Choroid plexus epithelial cell (primary cell): ENCODE results near the gene CATSPERZ.

Experiments
- DNase-seq: peaks from one replicate; pipeline ENCODE4 v3.0.0-alpha.2; 2010; ENCODE audit warnings: low read depth
- H3K4me3 ChIP-seq: 2 replicates; pipeline ENCODE4 v1.5.1; 2011; ENCODE audit warnings: low read depth, mild to moderate bottlenecking, control low read depth, low read length, moderate library complexity
- TF ChIP-seq, protein P1 (sequence below): conservative IDR thresholded peaks from 2 replicates; pipeline ENCODE4 v1.5.1; 2011; ENCODE audit warnings: low read depth, mild to moderate bottlenecking, control low read depth, inconsistent platforms, low read length, moderate library complexity

Gene CATSPERZ

DNA sequence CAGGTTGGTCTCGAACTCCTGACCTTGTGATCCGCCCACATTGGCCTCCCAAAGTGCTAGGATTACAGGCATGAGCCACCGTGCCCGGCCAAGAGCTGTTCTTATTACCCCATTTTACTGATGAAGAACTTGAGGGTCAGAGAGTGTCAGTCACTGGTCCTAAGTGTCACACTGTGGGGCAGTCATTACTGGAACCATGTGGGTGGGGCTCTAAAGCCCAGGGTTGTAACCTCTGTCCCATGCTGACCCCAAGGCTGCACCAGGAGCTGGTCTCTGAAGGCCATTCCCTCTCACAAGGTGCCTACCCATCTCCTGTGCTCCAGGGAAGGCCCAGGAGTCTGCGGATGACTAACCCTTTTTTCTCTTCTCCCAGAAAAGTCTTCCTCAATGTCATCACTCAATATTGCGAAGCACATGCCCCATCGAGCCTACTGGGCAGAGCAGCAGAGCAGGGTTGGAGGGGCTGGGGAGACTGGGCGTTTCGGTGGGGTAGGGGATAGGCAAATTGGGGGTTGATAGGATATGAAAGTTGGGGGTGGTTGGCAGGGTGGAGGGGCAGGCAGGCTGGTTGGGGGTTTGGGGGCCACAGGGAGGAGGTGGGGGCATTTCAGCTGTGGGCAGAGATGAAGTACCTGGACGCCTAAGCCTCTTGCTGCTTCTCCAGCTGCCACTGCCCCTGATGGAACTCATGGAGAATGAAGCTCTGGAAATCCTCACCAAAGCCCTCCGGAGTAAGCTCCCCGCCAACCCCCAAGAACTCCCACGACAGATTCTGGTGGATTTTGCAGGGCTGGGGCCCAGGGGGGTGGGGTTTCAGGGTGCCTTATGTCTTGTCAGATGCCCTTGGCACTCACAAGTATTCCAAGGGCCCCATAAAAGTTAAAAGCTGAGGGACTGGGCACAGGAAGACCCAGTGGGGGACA is 3.2 kb downstream of the CATSPERZ start:
- TF ChIP-seq, protein P1, sequence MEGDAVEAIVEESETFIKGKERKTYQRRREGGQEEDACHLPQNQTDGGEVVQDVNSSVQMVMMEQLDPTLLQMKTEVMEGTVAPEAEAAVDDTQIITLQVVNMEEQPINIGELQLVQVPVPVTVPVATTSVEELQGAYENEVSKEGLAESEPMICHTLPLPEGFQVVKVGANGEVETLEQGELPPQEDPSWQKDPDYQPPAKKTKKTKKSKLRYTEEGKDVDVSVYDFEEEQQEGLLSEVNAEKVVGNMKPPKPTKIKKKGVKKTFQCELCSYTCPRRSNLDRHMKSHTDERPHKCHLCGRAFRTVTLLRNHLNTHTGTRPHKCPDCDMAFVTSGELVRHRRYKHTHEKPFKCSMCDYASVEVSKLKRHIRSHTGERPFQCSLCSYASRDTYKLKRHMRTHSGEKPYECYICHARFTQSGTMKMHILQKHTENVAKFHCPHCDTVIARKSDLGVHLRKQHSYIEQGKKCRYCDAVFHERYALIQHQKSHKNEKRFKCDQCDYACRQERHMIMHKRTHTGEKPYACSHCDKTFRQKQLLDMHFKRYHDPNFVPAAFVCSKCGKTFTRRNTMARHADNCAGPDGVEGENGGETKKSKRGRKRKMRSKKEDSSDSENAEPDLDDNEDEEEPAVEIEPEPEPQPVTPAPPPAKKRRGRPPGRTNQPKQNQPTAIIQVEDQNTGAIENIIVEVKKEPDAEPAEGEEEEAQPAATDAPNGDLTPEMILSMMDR = no peak
- H3K4me3 ChIP-seq = no peak overlapping the region
- DNase-seq = no peak

DNA sequence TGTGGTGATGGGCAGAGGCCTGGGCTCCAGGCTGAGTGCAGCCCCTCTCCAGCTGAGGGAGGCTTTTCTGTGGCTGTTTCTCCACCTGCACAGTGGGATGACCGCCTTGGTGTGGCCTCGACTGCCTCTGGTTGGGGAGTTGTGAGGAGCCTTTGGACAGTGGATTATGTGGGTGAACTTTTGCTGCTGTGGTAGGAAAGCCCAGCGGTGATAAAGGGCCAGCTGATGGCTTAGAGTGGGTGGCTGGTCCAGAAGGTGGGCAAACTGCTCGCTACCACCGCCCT is 3.8 kb downstream of the CATSPERZ start:
- no peak for DNase-seq
- peak overlapping the region; percentile 66 for H3K4me3 ChIP-seq
- TF ChIP-seq, protein P1 = no peak

DNA sequence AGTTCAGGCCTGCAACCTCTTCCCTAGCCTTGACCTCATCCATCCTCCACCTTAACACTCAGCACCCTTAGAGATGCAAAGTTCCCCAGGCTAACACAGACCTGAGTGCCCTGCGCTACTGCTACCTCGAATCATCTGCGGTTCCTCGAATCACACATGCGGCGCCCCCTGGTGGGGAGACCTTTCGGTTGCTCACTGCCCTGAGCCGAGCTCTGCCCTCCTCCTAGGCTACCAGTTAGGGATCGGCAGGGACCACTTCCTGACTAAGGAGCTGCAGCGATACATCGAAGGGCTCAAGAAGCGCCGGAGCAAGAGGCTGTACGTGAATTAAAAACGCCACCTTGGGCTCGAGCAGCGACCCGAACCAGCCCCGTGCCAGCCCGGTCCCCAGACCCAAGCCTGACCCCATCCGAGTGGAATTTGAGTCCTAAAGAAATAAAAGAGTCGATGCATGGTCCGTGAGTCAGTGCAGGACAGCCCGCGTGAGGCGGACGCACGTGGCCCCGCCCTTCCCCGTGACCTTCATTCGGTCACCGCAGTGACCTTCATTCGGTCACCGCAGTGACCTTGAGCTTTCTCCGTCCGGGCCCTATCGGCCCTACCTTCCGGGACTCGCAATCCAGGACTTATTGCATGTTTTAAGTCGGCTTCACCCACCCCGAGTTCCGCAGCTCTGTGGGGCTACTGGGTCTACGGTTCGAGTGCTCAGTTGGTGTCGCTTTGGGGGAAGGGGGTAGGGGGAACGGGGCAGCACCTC is 4.3 kb downstream of the CATSPERZ start:
- peak overlapping the region; percentile 66 for H3K4me3 ChIP-seq
- peak; percentile 92 for DNase-seq
- TF ChIP-seq, protein P1 = peak; percentile 88

DNA sequence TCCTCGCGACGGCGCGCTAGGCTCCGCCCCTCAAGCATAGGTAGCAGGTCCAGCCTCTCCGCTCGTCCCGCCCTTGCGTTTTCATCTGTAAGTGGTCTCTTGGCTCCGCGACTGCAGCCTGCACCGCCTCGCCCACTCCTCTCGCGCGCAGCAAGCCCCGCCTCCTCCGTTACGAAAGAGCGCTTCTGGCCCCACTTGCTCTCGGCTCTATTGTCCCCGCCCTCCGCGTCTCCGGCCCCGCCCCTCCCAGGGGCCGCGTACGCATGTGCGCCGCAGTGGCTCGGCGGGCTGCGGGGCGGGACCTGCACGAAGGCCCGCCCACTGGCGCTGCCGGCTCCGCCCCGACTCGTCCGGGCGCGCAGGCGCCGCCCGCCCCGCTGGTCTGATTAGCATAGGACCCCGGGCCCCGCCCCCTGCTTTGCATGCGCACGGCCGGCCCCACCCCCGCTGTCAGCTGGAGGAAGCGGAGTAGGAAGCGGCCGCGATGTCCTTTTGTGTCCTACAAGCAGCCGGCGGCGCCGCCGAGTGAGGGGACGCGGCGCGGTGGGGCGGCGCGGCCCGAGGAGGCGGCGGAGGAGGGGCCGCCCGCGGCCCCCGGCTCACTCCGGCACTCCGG is 5.0 kb downstream of the CATSPERZ start, which contains the start of gene ESRRA:
Gene ESRRA, plus strand, starts transcription at position 450 of the 616 bp plus-strand sequence. CDS start 1,656 bp downstream, outside the sequence.
- TF ChIP-seq, protein P1 = no peak
- peak within 1 kb of the TSS; percentile 74 for H3K4me3 ChIP-seq
- peak; percentile 98 for DNase-seq

DNA sequence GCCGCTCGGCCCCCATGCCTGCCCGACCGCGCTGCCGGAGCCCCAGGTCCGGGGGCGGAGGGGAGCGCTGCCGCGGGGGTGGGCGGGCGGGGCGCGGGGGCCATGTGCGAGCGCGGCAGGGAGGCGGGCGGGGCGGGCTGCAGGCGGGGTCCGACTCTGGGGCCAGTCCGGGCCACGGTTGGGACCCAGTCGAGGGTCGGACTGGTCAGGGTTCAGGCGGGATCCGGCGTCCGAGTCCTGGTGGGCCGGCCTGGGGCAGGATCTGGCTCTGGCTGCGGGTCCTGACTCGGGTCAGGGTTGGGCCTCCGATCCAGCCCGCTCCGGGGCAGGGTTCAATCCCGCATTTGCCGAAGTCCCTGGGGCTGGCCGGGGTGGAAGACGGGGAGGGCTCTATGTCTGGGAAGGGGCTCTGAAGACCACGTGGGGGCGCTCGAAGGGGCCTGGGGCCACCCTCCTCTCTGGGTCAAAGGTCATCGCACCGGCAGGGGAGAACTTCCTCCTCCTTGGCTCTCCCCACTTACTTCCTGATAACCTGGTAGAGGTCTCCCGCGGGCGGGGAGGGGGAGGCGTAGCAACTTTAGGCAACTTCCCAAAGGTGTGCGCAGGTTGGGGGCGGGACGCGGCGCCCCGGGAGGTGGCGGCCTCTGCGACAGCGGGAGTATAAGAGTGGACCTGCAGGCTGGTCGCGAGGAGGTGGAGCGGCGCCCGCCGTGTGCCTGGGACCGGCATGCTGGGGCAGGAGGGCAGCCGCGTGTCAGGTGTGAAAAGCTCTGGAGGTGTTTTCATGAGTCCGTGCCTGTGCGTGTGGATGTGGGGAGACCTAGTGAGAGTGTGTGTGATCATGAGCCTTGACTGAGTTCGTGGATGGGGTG is 5.8 kb downstream of the CATSPERZ start:
- TF ChIP-seq, protein P1 = peak; percentile 31
- peak overlapping the region; percentile 74 for H3K4me3 ChIP-seq
- peak; percentile 36 for DNase-seq

DNA sequence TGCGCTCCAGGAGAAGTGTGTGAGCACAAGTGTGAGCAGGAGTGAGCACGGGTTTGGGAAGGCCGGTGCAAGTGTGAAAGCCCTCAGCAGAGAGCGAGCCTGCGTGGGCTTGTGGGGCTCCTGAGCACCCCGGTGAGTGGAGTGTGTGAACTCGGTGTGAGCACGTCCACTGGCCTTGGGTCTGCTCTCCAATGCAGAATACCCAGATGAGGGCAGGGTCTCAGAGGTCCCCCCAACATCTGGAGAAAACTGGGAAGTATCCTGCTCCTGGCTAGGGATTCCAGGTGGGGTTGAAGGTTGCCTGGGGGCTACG is 6.4 kb downstream of the CATSPERZ start:
- TF ChIP-seq, protein P1 = no peak
- DNase-seq = no peak
- H3K4me3 ChIP-seq = peak overlapping the region; percentile 74
